Measurements from ENCODE around the gene COQ2.
A peak's percentile ranks its signal among the peaks of the same experiment; 100 is the strongest.
"Not testable (repeated sequence)": the region's sequence is repeated elsewhere in the genome, so short reads cannot be mapped to it uniquely, and the experiment has no call there.

Gene COQ2, protein sequence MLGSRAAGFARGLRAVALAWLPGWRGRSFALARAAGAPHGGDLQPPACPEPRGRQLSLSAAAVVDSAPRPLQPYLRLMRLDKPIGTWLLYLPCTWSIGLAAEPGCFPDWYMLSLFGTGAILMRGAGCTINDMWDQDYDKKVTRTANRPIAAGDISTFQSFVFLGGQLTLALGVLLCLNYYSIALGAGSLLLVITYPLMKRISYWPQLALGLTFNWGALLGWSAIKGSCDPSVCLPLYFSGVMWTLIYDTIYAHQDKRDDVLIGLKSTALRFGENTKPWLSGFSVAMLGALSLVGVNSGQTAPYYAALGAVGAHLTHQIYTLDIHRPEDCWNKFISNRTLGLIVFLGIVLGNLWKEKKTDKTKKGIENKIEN

DNA sequence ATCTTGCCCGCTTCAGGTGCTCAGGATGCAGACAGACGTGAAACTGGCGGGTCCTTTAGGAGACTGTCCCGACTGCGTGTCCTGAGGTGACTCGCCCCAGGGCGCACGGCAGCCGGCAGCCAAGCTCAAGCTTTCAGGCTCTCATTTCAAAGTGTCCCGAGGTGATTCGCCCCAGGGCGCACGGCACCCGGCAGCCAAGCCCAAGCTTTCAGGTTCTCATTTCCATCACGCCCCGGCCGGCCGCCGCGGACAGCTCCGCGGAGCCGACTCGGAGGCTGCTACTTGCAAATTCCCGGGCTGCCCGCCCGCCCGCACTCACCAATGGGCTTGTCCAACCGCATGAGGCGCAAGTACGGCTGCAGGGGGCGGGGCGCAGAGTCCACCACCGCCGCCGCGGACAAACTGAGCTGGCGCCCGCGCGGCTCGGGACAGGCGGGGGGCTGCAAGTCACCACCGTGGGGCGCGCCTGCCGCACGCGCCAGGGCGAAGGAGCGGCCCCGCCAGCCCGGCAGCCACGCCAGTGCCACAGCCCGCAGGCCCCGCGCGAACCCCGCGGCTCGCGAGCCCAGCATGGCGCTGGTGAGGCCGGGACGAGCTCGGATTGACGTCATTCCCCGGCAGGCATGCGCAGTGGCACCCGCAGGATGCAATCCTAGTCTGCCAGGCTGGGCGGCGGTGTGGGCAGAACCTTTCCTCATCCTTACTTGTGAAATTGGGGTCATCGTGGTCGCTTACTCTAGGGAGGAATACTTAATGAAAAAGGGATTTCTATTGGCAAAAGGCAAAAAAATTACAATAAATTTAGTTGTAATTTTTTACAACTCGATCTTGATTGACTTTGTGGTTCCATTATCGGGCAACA lies at the start of gene COQ2:
TSS of gene COQ2 (minus strand) at position 606 of the 862 bp plus-strand sequence. CDS start at position 572, 34 bp downstream.
- DNase-seq = peak; percentile 63

DNA sequence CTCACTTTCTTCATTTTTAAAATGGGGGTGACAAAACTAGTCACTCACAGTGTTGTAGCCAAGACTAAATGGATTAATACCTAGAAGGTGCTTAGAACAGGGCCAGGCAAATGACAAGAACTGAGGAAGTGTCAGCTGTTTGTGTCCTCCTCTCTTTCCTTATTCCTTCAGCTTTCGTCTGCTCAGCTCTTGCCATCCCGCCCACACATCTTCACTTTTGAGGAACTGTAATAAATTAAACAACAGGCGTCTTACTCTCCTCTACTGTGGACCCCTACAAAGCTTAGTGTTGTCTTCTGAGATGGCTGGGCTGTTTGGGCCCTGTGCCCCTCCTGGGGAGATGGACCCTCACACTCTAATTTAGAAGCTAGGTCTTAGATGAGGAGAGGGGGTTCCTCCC lies 47.4 kb upstream of the COQ2 start:
- DNase-seq = no peak

DNA sequence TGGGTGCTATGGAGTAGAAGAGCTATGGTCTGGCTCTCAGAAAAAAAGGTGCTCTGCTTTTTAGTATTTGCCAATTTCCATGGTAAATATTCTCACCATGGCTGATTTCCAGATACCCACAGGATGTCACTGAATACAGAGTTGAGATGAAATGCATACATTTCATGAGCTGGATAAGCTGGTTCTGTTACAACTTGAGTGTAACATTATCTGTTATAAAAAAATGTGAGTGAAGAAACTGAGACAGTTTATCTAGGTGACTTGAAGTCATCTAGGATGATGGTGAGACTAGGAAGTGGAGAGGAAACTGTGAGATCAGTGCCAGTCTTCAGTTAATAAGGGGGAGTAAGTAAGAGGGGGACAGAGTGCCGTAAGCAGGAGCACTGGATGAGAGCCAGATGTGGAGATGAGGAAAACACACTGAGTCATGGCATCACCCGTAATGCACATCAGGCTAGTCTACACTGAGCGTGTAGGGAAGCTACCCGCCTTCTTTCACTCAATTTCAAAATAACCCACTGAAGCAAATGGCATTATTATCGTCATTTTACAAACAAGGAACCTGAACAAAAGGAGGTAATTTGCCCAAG lies 45.0 kb upstream of the COQ2 start:
- no peak for DNase-seq

DNA sequence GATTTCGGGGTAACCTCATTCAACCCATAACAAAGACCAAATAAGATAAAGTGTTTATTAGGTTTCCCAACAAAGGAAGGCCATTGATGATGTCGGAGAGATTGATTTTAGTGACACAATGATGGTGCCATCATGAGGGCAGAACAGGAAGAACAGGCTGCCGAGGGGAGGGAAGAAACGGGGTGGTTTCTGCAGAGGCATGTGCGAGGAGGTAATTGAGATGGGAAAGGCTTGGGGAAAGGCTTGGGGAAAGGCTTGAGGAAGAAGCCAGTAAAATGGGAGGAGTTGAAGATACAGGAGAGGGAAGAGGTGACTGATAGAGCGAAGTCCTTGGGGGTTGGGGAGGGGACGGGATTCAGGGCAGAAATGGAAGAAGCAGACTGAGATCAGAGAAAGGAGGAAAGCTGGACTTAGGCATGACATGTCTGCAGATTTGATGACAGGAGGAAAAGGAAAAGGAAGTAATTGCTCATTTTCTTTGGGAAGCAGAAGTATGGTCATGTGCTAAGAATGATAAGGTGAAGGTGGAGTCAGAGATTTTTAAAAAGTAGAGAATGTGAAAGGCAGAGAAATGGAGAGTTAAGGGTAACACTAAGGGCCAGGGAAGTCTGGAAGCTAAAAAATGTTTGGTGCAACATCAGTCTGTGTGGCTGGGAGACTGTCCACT lies 44.1 kb upstream of the COQ2 start:
- DNase-seq = no peak

DNA sequence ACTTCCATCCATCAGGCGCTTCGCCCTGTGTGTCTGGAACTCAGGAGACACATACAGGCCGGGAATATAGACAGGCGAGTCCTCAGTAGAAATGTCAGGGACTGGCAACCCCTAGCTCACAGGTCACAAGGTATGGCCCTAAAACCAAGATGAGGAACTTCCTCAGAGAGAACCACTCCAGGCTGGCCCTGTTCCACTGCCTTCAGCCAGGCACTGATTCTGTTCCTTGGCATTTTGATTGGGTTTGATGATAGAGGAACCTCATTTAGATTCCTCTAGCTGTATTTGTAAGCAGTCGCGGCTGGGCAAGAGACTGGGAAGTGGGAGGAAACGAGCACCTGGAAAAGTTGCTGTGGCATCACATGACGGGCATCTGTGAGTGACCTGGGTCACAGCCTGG lies 41.9 kb upstream of the COQ2 start:
- DNase-seq = no peak

DNA sequence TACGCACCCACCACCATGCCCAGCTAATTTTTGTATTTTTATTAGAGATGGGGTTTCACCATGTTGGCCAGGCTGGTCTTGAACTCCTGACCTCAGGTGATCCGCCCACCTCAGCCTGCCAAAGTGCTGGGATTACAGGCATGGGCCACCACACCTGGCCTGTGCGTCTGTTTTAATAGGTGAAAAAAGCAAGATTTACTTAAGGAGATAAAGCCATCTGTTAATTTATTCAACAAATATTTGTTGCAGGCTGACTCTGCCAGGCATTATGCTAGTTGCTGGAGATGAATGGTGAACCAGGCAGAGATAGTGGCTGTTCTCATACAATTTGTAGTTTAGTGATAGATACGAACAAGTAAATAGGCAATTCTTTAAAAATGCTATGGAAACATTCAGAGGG lies 40.7 kb upstream of the COQ2 start:
- DNase-seq = not testable (repeated sequence)

DNA sequence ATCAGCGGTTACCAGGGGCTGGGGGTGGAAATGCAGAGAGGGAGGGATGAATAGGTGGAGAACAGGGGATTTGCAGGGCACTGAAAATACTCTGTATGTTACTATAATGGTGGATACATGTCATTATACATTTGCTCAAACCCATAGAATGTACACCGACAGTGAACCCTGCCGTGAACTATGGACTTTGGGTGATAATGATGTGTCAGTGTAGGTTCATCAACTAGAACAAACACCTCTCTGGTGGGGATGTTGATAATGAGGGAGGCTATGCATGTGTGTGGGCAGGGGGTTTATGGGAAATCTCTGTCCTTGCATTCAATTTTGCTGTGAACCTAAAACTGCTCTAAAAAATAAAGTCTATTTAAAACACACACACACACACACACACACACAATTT lies 38.5 kb upstream of the COQ2 start:
- DNase-seq = no peak

DNA sequence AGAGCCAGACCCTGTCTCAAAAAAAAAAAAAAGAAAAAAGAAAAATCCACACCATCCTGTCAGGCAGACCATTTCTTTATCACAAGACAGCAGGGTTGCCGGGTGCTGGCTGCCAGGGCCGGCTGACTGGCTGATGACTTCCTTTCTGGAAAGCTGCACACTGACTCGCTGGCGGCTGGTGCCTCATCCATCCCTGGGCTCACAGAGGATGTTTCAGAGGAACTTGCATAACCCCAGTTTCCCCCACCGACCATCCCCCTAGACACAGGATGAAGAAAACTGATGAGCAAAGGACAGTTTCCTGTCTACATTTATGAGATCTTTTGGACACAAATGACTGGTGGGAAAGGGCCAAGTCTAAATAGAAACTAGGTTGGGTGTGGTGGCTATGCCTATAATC lies 36.0 kb upstream of the COQ2 start:
- DNase-seq = no peak

DNA sequence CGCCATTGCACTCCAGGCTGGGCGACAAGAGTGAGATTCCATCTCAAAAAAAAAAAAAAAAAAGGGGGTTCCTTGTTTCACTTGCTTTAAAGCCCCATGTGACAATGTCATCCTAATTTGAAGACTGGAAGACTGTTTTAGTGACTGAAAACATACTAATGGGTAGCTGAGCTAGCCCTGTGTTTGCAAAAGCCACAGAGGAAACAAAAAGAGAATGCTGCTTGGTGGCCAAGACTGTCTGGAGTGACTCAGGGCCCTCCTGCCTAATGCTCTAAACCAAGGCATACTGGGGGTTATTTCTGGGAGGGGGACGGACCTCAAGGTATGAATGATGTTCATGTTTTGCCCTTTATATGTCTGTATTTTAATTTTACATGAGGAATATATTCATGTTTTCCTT lies 34.1 kb upstream of the COQ2 start:
- no peak for DNase-seq

DNA sequence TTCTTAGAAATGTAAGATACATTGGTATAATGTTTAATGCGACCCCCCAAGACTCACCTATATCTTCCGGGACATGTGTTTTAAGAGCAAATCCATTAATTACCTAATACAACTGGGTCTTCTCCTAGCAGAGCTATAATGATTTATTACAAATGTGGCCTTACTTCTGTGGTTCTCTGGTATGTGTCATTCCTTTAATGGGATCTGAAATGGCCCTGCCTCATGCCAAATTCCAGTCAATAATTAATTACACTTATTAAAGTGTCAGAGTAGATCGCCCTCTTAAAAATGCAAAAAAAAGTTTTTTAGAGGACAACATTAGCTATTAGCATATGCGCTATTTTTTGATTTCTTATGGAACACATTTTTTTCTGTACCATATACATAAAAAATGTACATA lies 33.1 kb upstream of the COQ2 start:
- no peak for DNase-seq

DNA sequence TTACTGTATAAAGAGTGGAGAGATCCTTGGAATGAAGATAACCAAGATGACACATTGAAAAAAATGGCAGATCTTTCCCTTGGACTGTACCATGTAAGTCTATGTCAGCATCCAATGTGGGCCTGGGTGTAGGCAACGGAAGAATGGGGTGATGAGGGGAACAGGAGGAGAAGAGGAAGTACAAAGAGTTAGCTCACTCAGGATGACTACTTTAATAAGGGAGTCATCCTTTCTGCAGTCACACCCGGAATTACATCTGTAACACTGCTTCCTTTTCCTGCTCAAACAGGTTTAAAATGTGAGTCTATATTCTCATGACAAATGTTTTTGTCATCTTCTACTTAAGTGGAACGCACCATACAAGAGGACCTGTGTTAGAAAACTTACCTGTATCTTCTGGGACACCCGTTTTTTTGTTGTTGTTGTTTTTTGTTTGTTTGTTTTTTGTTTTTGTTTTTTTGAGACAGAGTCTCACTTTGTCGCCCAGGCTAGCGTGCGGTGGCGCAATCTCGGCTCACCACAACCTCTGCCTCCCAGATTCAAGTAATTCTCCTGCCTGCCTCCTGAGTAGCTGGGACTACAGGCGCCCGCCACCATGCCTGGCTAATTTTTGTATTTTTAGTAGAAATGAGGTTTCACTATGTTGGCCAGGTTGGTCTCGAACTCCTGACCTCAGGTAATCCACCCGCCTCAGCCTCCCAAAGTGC lies 32.0 kb upstream of the COQ2 start:
- no peak for DNase-seq

DNA sequence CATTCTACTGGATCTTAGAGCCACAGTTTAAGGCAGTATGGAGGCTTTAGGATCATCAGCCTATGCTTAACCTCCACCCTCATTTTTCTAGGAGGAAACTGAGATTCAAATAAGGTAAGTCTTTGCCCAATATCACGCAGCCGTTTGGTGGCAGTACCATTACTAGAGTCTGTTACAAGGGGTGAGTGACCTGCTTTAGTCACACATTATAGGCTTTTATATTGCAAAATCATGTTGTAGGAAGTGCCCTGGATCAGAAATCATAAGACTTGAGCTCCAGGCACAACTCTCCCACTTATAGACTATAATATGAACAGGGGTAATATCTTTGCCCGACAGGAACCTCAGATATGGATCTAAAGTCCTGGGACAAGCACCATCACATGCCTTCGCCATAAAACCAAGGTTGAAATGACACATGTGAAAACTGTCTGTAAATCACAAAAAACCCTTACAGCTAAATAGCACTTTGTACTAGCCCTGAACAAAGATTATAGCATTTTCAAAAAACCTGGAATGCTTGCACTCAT lies 30.8 kb upstream of the COQ2 start:
- no peak for DNase-seq

DNA sequence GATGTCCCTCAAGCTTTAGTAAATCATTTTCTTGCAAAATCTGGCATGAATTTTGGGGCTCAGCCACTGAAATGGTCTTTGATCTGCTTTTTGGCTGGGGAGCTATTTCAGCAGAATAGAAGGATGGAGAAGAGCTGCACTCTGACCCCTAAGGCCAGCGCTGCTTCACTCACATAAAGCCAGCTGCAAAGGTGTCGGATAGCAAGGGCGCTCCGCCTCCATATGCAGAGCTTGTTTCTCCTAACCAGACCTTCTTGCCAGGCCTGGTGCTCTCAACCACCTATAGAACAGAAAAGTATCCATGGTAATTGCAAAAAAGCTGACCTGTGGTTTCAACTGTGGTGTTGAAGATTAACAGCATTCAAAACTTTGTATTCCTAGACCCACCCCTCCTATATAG lies 24.1 kb upstream of the COQ2 start:
- DNase-seq = no peak

DNA sequence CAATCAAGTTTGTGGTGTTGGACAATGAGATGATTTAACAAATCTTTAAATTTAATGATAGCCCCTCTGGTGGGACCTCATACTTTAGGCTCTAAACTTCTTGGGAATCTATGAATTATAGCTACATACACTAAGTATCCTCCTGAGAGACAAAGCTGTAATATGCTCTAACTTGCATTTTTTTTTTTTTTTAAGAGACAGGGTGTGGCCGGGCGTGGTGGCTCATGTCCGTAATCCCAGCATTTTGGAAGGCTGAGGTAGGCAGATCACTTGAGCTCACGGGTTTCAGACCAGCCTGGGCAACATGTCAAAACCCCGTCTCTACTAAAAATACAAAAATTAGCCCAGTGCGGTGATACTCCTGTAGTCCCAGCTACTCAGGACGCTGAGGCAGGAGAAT lies 23.3 kb upstream of the COQ2 start:
- no peak for DNase-seq

DNA sequence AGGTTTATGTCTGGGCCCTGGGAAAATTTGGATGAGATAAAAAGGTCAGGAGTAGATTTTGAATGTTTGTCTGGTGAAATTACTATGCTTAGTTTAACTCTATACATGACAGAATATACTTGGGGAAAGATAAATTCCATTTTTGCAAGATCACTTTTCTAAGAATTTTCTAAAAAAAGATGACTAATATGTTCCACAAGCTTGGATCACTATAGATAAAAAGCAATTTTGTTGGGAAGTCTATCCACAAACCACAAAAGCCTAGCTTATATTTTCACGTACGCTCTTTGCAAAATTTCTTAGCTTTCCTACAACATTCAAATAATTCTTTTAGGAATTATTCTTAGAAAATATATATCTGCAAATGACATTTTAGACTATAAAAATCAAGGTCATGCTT lies 20.6 kb upstream of the COQ2 start:
- no peak for DNase-seq

DNA sequence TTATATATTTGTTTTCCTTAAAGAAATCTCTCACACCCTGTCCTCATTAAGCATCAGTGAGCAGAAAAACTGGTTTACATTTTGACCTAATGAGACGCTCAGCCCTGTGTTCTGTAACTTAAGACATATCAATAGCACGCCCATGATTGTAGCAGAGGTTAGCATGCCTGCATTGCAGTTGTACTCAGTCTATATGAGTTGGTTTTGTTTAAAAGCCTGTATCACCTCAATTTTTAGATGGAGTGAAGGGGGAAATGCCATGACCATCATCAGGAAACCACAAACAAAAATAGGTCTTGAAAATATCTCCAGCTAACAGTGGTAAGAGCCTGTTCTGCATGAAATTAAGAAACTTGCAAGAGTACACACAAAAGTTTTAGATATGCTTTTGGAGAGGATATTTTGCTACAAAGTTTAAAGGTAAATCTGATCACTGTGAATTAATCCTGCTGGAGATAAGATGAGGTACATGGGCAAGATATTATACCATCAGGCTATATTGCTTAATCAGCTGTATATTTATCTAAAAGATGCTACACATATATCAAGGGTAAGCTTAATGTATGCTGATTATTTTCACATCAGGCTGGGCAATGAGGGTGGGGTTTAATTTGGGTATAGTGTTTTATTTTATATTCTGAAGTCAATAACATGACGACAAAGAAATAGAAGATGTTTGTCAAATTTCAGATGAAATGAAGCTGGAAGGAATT lies 13.1 kb upstream of the COQ2 start:
- no peak for DNase-seq

DNA sequence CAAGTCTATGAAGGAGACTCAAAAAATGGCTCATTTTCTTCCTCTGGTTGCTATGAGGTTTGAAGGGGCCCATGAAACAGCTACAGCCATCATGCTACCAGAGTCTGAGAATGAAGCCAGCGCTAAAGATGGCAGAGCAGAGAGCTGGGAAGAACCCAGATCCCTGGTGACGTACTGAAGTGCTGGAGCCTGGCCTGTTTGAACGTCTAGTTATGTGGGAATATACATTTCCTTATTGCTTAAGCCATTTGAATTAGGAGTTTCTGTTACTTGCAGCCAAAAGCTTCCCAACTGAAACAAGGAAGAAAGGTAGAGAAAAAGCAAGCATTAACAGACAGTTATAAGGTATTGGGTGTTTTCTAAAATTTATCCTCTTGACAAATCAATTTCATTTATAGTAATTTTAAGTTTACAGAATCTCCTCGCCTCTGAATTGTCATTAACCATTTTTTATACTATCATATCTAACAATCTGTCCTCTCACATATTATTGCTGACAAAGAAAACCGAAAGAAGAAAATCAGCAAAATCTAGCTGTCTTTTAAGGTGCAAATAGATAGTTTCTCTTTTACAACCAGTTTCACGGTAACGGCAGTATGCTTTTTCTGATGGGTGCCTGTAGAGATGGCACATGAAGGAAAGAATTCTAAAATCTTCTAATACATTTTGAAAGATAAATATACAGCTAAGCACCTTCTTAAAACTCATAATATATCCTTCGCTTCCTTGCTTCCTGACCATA lies 8.9 kb upstream of the COQ2 start:
- no peak for DNase-seq

DNA sequence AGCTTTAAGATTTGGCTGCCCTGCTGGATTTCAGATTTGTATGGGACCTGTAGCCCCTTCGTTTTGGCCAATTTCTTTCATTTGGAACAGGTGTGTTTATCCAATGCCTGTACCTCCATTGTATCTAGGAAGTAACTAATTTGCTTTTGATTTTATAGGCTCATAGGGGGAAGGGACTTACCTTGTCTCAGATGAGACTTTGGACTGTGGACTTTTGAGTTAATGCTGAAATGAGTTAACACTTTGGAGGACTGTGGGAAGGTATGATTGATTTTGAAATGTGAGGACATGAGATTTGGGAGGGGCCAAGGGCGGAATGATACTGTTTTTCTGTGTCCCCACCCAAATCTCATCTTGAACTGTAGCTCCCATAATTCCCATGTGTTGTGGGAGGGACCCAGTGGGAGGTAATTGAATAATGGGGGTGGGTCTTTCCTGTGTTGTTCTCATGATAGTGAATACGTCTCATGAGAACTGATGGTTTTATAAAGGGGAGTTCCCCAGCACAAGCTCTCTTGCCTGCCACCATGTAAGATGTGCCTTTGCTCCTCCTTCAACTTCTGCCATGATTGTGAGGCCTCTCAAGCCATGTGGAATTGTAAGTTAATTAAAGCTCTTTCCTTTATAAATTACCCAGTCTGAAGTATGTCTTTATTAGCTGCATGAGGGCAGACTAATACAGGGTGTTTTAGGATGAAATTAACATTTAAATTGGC lies 5.6 kb upstream of the COQ2 start:
- DNase-seq = not testable (repeated sequence)

DNA sequence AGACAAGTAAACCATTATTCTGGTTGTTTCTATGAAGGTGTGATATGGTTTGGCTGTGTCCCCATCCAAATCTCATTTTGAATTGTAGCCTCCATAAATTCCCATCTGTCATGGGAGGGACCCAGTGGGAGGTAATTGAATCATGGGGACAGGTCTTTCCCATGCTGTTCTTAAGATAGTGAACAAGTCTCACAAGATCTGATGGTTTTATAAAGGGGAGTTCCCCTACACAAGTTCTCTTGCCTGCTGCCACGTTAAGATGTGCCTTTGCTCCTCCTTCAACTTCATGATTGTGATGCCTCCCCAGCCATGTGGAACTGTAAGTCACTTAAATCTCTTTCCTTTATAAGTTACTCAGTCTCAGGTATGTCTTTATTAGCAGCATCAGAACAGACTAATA lies 3.8 kb upstream of the COQ2 start:
- DNase-seq = not testable (repeated sequence)

DNA sequence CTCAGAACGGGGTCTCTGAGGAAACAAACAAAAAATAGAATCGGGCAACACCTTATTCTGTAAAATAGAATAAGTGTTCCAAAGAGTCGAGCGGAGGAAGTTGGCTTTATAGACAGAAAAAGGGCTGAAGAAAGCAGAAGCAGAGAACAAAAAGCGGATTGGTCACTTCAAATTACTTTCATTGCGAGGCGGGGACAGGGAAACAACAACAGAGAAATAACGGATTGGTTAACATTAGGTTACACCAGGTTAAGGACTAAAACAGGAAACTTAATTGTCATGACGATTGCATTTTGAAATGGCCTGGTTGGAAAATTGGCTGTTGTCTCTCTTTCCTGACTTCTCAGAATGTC lies 433 bp upstream of the COQ2 start:
- peak; percentile 8 for DNase-seq

All from NCI-H1436 treated with DMSO at 0.1 percent for 48 hours (cell line).